Right lobe of liver (tissue), 4 donors: ENCODE data around the gene MDM1.

Experiments
- CTCF ChIP-seq, 4 donors: fragments of 200-600 bp in 3 of 4; fragments of 450-650 bp in 1 of 4; IDR thresholded peaks; one replicate each; pipeline versions ENCODE4 v1.5.1 to v1.8.0; 2016 to 2022; ENCODE audit warnings: antibody characterized with exemption in 4 of 4, mild to moderate bottlenecking in 2 of 4
- POLR2A ChIP-seq: fragments of 450-650 bp; IDR thresholded peaks from one replicate; pipeline ENCODE4 v1.6.1; 2017; ENCODE audit warnings: antibody characterized with exemption, mild to moderate bottlenecking
- donor health status: DM: no; HTN: no; CAD: no.
- donor health status: DM: no; HTN: no; CAD: no.
- donor health status: DM: no; HTN: yes; CAD: no.

GRCh38 chr12:68356986-68357385, 24.8 kb upstream of the MDM1 start:
- no peak for TF ChIP-seq CTCF (IDR thresholded peaks at IDR 0.05)
- no peak for TF ChIP-seq POLR2A
